GM18517 (cell line): ENCODE results near the gene MRPL53.
A peak's percentile ranks its signal among the peaks of the same experiment; 100 is the strongest.

Source experiments
- ATAC-seq: cut with Tn5 transposase; IDR thresholded peaks from one replicate; pipeline ENCODE4 v1.9.1; 2021; ENCODE audit warnings: mild to moderate bottlenecking, moderate library complexity; ENCODE audit not compliant: unreplicated experiment

The MRPL53 gene

DNA sequence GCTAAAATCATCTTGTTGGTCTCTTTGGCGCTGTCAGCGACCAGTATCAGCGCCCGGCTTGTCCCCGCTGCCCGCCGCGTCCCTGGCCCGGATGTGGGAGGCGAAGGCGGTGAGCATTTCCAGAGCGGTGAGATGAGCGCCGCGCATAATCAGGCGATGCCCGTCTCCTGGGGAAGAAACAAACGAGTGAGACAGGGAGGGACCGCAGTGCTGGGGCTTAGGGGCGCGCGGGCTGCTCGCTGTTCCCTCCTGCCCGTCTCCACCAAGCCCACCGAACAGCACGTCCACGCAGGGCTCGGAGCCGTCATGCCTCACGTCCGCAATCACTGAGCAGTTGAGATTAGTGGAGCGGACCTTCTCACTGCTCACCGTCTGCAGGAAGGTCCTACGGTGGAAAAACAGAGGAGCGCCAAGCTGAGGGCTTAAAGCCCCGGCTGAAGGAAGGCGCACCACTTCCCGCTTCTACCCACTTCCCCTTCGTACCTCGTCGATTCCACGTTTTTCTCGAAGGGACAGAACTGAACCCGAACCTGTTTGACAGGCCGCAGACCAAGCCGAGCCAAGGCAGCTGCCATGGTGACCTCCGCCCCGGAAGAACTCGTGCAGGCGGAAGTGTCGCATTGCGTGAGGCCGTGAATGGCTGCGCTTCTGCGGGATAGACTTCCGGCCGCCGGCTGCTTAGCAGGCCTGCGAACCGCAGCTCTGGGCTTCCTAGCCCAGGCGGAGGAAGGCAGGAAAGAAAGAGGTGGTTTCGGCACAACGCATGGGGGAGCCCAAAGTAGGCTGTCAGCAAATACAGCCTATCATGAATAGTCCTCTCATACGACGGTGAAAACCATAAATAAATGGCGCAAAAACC lies at the start of gene MRPL53:
Gene MRPL53 (minus strand): TSS at position 595 of the 859 bp plus-strand sequence. CDS start 20 bp downstream, at position 575.
- ATAC-seq: peak; percentile 81

- ATAC-seq: no peak
These were observed 44.2 kb upstream of the MRPL53 start for GRCh38 chr2:74516650-74517049.

DNA sequence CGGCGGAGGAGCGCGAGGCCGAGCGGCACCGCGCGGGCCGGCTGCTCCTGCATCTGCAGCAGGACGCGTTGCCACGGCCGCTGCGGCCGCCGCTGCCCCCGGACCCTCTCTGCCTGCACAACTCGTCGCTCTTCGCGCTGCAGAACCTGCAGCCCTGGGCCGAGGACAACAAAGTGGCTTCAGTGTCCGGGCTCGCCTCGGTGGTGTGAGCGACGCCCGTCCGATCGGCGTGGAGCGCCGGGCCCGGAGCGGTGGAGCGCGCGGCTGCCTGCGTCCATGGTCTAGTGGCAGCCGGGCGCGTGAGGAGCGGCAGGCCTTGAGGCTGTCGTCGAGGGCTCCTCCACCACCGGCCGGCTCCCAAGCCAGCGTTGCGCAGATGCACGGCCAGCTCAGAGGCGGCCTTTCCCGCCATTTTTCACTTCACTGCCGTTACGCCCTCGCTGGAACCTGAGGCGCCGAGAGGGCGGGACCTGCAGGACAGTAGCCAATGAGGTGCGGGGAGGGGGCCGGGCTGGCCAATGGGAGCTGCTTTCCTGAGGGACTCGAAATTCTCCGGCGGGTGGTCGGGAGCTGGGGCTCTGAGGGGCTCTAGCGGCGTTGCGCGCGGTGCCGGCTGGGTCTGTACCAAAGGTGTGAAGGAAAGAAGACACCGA lies 43.6 kb upstream of the MRPL53 start:
- ATAC-seq: peak; percentile 54

DNA sequence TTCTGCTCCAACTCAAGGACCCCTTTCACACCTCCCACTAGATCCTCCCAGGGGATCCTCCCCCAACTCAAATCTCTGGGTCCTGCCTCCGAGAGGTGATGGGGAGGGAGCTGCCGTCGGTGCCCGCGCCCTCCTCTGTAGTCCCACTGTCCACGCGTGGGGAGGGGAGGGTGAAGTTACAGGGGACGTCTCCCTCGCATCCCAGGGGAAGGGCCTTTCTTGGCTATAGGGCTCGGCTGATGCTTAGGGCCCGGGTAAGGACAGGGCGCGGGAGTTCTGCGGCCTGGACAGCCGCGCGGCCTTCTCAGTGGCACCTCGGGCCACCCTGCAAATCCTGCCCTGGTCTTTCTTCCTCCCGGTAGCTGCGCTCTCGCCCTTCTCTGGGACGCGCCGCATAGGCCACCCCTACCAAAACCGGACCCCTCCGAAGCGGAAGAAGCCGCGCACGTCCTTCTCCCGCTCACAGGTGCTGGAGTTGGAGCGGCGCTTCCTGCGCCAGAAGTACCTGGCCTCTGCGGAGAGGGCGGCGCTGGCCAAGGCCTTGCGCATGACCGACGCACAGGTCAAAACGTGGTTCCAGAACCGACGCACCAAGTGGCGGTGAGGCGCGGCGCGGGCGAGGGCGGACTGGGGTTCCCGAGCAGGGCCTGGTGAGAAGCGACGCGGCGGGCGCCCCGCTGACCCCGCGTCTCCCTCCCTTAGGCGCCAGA lies 42.9 kb upstream of the MRPL53 start:
- ATAC-seq: peak; percentile 8

DNA sequence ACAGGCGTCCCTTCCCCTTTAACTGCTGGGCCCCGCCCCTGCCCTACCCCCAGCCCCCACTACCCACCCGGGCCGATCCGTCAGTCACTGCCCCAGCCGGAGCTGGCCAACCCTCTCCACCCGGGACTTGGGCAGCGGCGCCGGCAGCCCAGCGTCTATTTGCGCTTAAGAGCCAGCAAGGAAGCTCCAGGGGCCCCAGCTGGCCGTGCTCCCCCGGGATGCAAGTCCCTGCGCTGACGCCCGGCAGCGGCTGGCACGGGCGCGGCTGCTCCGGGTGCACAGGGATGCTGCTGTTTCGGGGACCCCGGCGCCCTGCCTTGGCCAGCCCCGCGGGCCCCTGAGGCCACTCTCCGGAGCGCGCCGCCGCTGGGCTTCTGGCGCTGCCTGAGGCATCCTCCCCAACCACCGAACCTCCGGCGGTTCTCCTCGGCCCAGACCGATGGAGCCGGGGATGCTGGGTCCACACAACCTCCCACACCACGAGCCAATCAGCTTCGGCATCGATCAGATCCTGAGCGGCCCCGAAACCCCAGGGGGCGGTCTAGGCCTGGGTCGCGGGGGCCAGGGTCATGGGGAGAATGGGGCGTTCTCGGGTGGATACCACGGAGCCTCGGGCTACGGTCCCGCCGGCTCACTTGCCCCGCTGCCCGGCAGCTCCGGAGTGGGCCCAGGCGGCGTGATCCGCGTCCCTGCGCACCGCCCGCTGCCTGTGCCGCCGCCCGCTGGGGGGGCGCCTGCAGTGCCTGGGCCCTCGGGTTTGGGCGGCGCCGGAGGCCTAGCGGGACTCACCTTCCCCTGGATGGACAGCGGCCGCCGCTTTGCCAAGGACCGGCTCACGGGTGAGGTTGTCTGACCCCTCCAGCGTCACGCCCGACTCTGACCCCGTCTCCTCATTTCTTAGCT lies 42.1 kb upstream of the MRPL53 start, which contains the start of gene TLX2:
Gene TLX2 (plus strand): TSS at position 83 of the 903 bp plus-strand sequence. CDS start 357 bp downstream, at position 440.
- ATAC-seq: no peak

GRCh38 chr2:74513605-74514367 lies 41.3 kb upstream of the MRPL53 start:
- ATAC-seq: no peak

DNA sequence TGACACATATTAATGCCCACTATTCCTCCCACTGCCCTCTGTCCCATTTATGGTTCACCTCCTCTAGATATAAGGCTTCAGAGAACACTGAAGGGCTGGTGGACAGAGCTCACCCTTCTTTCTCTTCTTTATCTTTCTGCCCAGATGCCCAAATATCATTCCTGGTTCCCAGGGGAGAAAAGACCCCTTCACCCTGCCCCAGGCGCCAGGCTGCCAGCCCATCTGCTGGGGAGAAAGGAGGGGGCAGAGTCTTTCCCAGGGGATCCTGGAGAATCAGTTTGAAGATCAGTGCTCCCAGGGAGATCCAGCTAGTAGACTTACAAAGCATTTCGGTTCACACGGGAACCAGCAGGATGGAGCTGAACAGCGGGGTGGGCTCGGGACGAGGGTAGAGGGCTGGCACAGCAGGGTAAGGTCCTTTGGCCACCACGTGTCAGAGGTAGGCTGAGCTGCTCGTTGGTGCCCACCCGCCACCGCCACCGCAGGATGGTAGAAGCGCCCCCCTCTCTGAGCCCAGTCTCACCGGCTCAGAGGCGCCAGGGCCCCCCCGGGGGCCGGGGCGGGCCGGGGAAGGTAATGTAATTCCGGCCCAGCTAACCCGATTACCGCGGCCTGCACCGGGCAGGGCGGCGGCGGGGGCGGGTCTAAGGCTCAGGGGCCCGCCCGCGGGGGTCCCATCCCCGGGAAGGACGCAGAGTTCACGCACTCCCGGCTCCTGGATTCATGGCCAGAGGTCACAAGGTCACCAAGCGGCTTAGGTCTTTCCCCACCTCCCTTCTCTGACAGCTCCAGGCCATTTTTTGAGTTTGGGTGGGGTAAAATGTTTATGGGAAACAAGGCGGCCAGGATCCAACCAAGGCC lies 40.5 kb upstream of the MRPL53 start:
- ATAC-seq: no peak

- no peak for ATAC-seq
These were observed 38.9 kb upstream of the MRPL53 start for GRCh38 chr2:74511104-74511989.

DNA sequence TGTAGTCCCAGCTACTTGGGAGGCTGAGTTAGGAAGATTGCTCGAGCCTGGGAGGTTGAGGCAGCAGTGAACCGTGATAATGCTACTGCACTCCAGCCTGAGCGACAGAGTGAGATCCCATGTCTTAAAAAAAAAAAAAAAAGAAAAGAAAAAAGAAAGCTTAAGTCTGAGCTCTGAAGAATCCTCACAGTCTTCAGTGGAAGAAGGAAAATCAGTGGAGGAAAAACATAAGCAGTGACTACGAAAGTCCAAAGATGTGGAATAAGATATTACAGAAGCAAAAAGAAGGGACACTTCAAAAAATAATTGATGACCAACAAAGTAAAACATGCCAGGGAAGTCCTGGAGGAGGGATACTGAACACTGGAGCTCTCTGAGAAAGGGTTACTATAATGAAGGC lies 37.8 kb upstream of the MRPL53 start:
- no peak for ATAC-seq

DNA sequence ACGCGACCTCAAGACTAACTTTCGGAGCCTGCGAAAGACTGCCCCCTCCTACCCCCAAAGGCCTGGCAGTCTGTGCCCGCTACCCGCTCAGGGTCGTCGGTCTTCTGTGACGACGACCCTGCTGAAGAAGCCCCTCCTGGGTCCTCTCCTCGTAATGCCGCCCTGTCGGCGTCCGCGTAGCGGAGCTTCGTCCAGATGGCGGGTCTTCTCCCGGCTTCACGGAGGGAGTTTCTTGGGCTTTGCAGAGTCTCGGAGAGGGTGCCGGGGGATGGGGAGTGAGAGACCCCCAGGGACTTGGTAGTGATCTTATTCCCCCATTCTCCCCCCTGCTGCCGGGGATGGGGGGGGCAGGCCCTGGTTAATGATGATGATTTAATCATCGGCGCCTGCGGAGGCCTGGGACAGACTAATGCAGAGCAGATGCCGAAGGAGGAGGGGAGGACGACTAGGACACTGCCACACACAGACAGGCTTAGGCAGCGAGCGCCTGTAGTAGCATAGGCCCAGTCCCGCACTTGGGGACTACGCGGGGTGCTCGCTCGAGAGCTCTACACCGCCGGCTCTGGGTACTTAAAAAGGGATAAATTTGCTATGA lies 35.5 kb upstream of the MRPL53 start:
- ATAC-seq: no peak

DNA sequence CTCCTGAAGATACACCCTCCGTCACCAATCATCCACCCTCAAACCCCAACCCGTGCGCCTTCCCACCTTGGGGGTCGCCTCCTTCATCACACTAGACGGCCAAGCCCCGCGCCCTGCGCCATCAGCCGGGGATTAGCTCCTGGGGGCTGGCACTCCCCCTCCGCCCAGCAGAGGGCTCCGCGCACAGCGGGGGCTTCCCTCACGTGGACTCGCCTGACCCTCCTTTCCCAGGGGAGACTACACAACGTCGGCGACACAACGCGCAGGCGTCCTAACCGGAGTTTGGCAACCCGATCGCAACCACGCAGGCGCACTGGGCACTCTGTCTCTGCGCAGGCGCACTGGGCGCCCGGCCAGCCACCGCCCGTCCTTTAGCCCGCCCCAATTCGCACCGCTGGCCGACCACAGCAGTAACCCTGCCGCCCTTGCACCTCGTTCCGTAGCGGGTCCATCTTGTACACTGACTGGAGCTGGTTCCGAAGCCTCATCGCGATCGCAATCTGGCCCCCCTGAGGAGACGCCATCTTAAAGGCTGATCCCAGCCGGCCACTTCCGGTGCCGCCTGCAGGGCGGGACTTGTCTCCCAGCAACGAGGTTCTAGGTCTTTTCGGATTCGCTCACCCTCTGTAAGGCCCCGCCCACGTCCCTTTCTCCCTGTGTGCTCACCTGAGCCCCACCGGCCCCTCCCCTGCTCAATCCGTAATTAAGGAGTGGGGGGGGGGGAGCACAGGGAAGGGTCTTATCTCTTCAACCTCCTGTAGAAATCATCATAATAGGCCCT lies 34.9 kb upstream of the MRPL53 start, which contains the start of gene PCGF1:
Gene PCGF1 (minus strand): TSS at position 551 of the 781 bp plus-strand sequence. CDS start 27 bp downstream, at position 524.
- peak; percentile 89 for ATAC-seq

DNA sequence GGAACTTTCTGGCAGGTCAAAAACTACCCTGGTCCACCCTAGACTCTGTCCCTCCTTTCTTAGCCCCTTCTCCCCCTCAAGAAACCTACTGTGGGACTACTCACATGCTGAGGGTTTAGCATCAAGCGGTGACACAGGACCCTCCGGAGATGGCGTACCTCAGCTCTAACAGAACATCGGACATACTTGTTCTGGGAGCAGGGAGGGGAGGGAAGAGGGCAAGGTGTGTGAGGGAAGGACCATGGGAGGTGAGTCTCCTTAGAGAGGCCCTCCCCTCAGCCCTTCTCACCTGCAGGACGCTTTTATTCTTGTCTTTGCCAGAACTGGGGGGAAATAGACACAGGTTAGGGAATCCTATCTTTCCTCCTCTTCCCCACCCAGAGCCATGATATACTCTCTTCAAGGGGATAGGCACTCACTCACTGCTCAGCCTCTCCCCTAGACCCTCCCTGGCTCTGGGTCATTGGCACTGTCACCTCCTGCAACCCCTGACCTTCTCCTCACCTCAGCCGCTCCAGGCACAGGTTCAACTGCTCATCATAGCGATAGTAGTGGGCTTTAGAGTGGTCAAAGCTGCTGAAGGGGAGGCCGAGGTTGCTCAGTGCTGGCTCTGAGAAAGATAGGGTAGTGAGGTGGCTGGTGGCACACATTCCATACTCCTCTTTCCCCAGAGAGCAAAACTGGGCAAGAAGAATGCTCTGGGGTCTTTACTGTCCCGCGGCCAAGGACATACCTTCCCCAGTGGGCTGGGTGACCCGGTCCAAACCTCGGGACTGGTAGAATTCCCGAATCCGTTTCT lies 33.2 kb upstream of the MRPL53 start:
- no peak for ATAC-seq

GRCh38 chr2:74504591-74504990 lies 32.1 kb upstream of the MRPL53 start:
- no peak for ATAC-seq

DNA sequence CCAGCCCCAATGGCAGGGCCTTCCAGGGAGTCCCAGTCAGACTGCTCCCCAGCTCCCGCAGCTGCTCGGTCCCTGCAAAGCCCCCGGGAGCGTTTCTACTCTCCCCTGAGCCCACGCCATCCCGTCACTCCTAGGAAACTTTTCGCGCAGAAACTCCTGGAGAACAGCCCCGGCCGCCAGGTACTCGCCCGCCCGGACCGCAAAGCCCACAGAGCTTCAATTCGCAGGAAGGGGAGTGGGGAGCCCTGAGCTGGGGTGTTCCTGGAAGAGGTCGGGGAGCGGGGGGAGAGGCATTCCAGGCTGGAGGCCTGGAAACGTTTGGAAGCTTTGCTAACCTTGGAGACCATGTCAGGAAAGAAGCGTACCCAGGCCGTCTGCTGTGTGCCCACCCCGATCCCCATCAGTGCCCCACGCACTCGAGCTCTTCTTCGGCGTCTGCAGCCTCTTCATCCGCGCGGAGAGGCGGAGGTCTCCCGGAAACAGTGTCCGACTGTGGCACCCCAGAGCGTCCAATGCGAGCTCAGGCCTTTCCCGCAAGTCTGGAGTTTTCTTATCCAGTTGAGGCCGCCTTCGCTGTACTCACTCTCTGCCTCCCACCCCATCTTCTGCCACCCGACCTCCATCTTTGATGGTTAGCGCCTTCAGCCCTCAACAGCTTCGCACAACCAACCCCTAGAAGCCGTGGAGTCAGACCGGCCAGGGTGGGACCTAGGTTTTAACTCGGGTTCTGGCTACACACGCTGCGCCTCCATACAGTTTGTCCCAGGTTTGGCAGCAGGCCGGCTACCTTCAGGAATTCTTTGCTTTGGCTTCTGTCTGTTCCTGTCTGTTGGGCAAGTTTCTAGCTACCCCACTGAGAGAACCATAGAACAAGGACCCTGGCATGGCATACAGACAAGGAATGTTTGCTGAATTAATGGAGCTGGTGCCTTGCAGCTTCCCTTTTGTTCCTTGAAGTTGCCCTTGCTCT lies 31.3 kb upstream of the MRPL53 start:
- ATAC-seq: no peak
